Epidermal melanocyte (primary cell): Measurements from ENCODE around the gene KCNMB4.
A peak's percentile ranks its signal among the peaks of the same experiment; 100 is the strongest.

ENCODE experiments used
- DNase-seq: peaks from one replicate; pipeline ENCODE4 v3.0.0; 2011; ENCODE audit warnings: low spot score; ENCODE audit not compliant: insufficient read length

The KCNMB4 gene

GRCh38 chr12:70365648-70366518 is at the start of gene KCNMB4:
Gene KCNMB4, plus strand, starts transcription at chr12:70366290. Its CDS starts 445 bp downstream, at chr12:70366735.
- DNase-seq, result peak; percentile 30

- no peak for DNase-seq
Measured at GRCh38 chr12:70317781-70318180, 48.3 kb upstream of the KCNMB4 start.

GRCh38 chr12:70319605-70320004 is 46.5 kb upstream of the KCNMB4 start:
- DNase-seq, result no peak

GRCh38 chr12:70321191-70321590 is 44.9 kb upstream of the KCNMB4 start:
- DNase-seq, result no peak

- no peak for DNase-seq
Measured at GRCh38 chr12:70327541-70327940, 38.5 kb upstream of the KCNMB4 start.

- no peak for DNase-seq
Measured at GRCh38 chr12:70329728-70330127, 36.4 kb upstream of the KCNMB4 start.

- DNase-seq, result no peak
Measured at GRCh38 chr12:70330158-70330557, 35.9 kb upstream of the KCNMB4 start.

GRCh38 chr12:70332236-70332635 is 33.9 kb upstream of the KCNMB4 start:
- DNase-seq, result no peak

GRCh38 chr12:70334742-70335141 is 31.3 kb upstream of the KCNMB4 start:
- DNase-seq, result no peak

- no peak for DNase-seq
Measured at GRCh38 chr12:70338531-70338930, 27.6 kb upstream of the KCNMB4 start.

GRCh38 chr12:70351076-70351475 is 15.0 kb upstream of the KCNMB4 start:
- DNase-seq, result no peak

GRCh38 chr12:70353780-70354660 is 12.1 kb upstream of the KCNMB4 start:
- no peak for DNase-seq

- no peak for DNase-seq
Measured at GRCh38 chr12:70354787-70355186, 11.3 kb upstream of the KCNMB4 start.

GRCh38 chr12:70355972-70356371 is 10.1 kb upstream of the KCNMB4 start:
- DNase-seq, result no peak

- no peak for DNase-seq
Measured at GRCh38 chr12:70359458-70360197, 6.5 kb upstream of the KCNMB4 start.

GRCh38 chr12:70360218-70360617 is 5.9 kb upstream of the KCNMB4 start:
- DNase-seq, result no peak

GRCh38 chr12:70364695-70365397 is 1.2 kb upstream of the KCNMB4 start:
- no peak for DNase-seq

GRCh38 chr12:70365398-70365647 is 767 bp upstream of the KCNMB4 start:
- DNase-seq, result no peak

GRCh38 chr12:70366581-70367257 is 629 bp downstream of the KCNMB4 start:
- DNase-seq, result peak; percentile 24

- no peak for DNase-seq
Measured at GRCh38 chr12:70367258-70368141, 1.4 kb downstream of the KCNMB4 start.
